HUES64 (cell line): ENCODE measurements around the gene FEN1.

Source experiments
- H3K27ac ChIP-seq: 2 replicates; pipeline ENCODE4 v1.7.0; 2013; ENCODE audit warnings: low read depth, low read length, inconsistent platforms
- H3K27me3 ChIP-seq: 2 replicates; pipeline ENCODE4 v1.6.1; 2013; ENCODE audit warnings: mild to moderate bottlenecking, low read length; ENCODE audit not compliant: insufficient read depth
- H3K36me3 ChIP-seq: 2 replicates; pipeline ENCODE4 v1.6.1; 2013; ENCODE audit warnings: mild to moderate bottlenecking, low read length; ENCODE audit not compliant: insufficient read depth
- H3K4me1 ChIP-seq: 2 replicates; pipeline ENCODE4 v1.6.1; 2013; ENCODE audit warnings: mild to moderate bottlenecking, low read length, moderate library complexity; ENCODE audit not compliant: insufficient read depth
- H3K4me3 ChIP-seq: 2 replicates; pipeline ENCODE4 v1.5.1; 2013; ENCODE audit warnings: mild to moderate bottlenecking, low read length, moderate library complexity
- H3K9ac ChIP-seq: 2 replicates; pipeline ENCODE4 v1.6.1; 2013; ENCODE audit warnings: mild to moderate bottlenecking, low read depth, low read length
- H3K9me3 ChIP-seq: 2 replicates; pipeline ENCODE4 v1.6.1; 2013; ENCODE audit warnings: low read depth, low read length; ENCODE audit not compliant: insufficient read depth
- WGBS: fragments of 150-250, 120-280 bp; methylation state at CpG from one replicate; pipeline ENCODE4 v1.1.7; 2013; ENCODE audit warnings: missing lambda C conversion rate; 5-methylcytosine and 5-hydroxymethylcytosine counted together

FEN1 gene

GRCh38 chr11:61750631-61751273, 42.0 kb upstream of the FEN1 start:
- peaks cover 30% of the 10 kb centered on the region for H3K27me3 ChIP-seq
- H3K4me1 ChIP-seq = peaks cover 21% of the 10 kb centered on the region
- H3K36me3 ChIP-seq = no peaks in the 10 kb centered on the region
- no peaks in the 10 kb centered on the region for H3K9me3 ChIP-seq
- no peak overlapping the region for H3K4me3 ChIP-seq
- WGBS = 92% methylated on average over 5 of the region's 5 CpGs
- no peak overlapping the region for H3K9ac ChIP-seq
- H3K27ac ChIP-seq = no peak overlapping the region

DNA sequence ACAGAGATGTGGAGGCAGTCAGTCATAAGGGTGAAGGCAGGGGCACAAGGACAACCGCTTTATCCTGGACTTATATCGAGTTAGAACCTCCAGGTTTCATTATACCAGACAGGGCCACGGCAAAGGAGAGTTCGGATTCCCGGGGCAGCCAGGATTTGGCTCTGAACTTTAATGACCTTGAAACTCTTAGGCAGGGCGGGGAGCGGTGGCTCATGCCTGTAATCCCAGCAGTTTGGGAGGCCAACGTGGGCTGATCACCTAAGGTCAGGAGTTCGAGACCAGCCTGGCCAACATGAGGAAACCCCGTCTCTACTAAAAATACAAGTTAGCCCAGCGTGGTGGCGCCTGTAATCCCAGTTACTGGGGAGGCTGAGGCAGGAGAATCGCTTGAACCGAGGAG, 41.3 kb upstream of the FEN1 start:
- no peak overlapping the region for H3K4me3 ChIP-seq
- no peaks in the 10 kb centered on the region for H3K36me3 ChIP-seq
- H3K27me3 ChIP-seq = peaks cover 30% of the 10 kb centered on the region
- WGBS = 93% methylated on average over 14 of the region's 14 CpGs
- H3K4me1 ChIP-seq = peaks cover 27% of the 10 kb centered on the region
- H3K9ac ChIP-seq = no peak overlapping the region
- H3K9me3 ChIP-seq = no peaks in the 10 kb centered on the region
- no peak overlapping the region for H3K27ac ChIP-seq

DNA sequence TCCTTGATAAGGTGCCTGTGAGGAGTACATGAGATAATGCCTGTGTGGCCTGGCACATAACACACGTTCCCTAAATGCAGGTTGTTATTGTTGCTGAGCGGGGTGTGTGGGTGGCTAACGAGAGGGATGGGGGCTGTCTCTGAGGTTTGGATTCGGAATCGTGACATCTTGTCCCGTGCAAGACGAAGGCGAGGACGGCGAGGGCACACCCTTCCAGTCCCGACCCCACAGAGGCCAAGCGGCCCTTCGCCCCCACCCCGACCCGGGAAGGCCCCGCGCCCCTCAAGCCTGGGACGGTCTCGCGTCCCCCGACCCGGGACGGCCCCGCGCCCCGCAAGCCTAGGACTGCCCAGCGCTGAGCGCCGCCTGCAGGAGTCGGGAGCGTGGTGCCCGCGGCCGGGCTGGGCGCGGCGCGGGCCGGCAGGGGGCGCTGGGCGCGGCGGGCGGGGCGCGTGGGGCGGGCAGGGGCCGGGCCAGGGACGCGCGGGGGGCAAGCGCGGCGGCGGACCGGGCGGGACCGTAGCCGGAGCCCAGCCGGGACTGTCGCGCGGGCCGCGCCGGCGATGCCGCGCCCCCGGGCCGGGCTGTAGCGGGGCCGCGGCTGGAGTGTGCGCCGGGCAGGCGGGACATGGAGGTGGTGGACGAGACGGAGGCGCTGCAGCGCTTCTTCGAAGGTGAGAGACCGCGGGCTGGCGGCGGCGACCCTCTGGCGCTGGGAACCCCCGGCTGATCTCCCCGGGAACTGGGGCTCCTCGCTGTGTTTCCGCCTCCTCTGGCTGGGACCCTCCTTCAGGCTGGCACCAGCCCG, 40.4 kb upstream of the FEN1 start, which contains the start of gene MYRF:
TSS of gene MYRF (plus strand) at position 520 of the 808 bp plus-strand sequence. CDS start at position 629, 109 bp downstream.
- peak within 1 kb of the TSS; percentile 71 for H3K9ac ChIP-seq
- no peak within 1 kb of the TSS for H3K27ac ChIP-seq
- H3K36me3 ChIP-seq = no peaks in the 10 kb centered on the region
- H3K4me1 ChIP-seq = peaks cover 32% of the 10 kb centered on the region
- H3K9me3 ChIP-seq = no peaks in the 10 kb centered on the region
- peaks cover 30% of the 10 kb centered on the region for H3K27me3 ChIP-seq
- peak within 1 kb of the TSS; percentile 74 for H3K4me3 ChIP-seq
- 5% methylated on average over 93 of the region's 93 CpGs for WGBS

GRCh38 chr11:61752925-61753521, 39.7 kb upstream of the FEN1 start:
- H3K27ac ChIP-seq = no peak overlapping the region
- H3K4me1 ChIP-seq = peaks cover 30% of the 10 kb centered on the region
- peak overlapping the region; percentile 71 for H3K9ac ChIP-seq
- H3K9me3 ChIP-seq = no peaks in the 10 kb centered on the region
- H3K36me3 ChIP-seq = no peaks in the 10 kb centered on the region
- H3K27me3 ChIP-seq = peaks cover 30% of the 10 kb centered on the region
- peak overlapping the region; percentile 74 for H3K4me3 ChIP-seq
- 37% methylated on average over 17 of the region's 17 CpGs for WGBS

- 81% methylated on average over 4 of the region's 5 CpGs for WGBS
- no peak overlapping the region for H3K27ac ChIP-seq
- H3K4me1 ChIP-seq = peaks cover 30% of the 10 kb centered on the region
- H3K9ac ChIP-seq = no peak overlapping the region
- H3K9me3 ChIP-seq = no peaks in the 10 kb centered on the region
- no peak overlapping the region for H3K4me3 ChIP-seq
- H3K36me3 ChIP-seq = no peaks in the 10 kb centered on the region
- peaks cover 30% of the 10 kb centered on the region for H3K27me3 ChIP-seq
These were observed 39.0 kb upstream of the FEN1 start for GRCh38 chr11:61753672-61754071.

GRCh38 chr11:61754534-61755482, 37.9 kb upstream of the FEN1 start:
- H3K4me3 ChIP-seq = no peak overlapping the region
- no peaks in the 10 kb centered on the region for H3K9me3 ChIP-seq
- peaks cover 30% of the 10 kb centered on the region for H3K27me3 ChIP-seq
- H3K27ac ChIP-seq = no peak overlapping the region
- no peaks in the 10 kb centered on the region for H3K36me3 ChIP-seq
- 81% methylated on average over 31 of the region's 31 CpGs for WGBS
- peaks cover 22% of the 10 kb centered on the region for H3K4me1 ChIP-seq
- H3K9ac ChIP-seq = no peak overlapping the region

DNA sequence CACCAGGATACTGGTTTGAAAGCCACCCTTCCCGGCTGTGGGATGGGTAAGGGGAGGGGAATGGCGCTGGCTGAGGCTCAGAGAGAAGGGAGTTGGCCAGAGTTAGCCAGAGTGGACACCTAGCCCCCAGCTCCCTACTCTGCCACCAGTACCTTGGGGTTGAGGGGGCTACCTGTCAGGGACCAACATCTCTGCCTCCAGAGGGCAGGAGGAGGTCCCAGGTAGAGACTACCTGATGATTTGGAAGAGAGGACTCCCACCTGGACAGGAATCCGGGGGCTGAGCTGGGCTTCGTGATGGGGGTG, 36.6 kb upstream of the FEN1 start:
- Histone ChIP-seq H3K27ac (no peak overlapping the region), H3K4me3 (no peak overlapping the region), H3K36me3 (no peaks in the 10 kb centered on the region), H3K9ac (no peak overlapping the region), H3K27me3 (peaks cover 27% of the 10 kb centered on the region), H3K4me1 (peaks cover 15% of the 10 kb centered on the region), H3K9me3 (no peaks in the 10 kb centered on the region)
- WGBS = 74% methylated on average over 4 of the region's 4 CpGs

DNA sequence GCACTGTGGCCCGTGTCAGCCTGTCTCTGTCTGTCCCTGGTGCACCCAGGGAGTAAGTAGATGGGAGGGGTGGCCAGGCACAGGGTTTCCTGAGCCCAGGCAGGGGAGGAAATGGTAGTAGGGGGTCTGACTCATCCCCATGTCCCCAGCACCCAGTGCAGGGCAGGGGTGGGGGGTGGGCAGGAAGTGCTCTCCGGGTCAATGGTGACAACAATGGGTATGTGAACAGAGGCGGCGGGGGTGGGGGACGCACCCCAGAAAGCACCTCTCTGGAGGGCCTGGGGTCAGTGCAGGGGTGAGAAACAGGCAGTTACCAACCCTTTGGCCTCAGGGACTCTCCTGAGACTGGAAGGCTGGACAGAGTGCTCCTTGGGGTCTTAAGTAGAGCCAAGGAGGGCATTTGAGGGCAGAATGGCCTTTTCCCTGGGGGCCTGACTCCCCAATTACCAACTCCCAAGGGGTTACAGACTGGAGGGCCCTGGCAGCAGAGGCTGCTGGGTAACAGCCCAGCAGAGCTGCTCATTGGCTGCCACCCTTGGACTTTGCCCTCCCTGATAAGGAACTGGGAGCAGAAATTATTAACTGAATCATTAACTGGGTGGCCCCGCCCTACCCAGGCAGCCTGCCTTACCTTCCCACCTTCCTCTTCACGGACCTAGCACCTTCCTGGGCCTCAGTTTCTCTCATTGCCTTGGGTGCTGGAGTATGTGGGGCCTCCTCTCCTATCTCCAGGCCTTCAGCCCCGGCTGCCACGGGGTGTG, 36.1 kb upstream of the FEN1 start:
- Histone ChIP-seq H3K9ac (no peak overlapping the region), H3K36me3 (no peaks in the 10 kb centered on the region), H3K9me3 (no peaks in the 10 kb centered on the region), H3K27ac (no peak overlapping the region), H3K4me1 (peaks cover 15% of the 10 kb centered on the region), H3K27me3 (peaks cover 23% of the 10 kb centered on the region), H3K4me3 (no peak overlapping the region)
- WGBS = 72% methylated on average over 9 of the region's 9 CpGs

GRCh38 chr11:61757213-61757862, 35.4 kb upstream of the FEN1 start:
- no peak overlapping the region for H3K4me3 ChIP-seq
- peaks cover 20% of the 10 kb centered on the region for H3K4me1 ChIP-seq
- H3K36me3 ChIP-seq = no peaks in the 10 kb centered on the region
- H3K9ac ChIP-seq = no peak overlapping the region
- WGBS = 96% methylated on average over 15 of the region's 15 CpGs
- H3K27me3 ChIP-seq = peaks cover 17% of the 10 kb centered on the region
- H3K9me3 ChIP-seq = no peaks in the 10 kb centered on the region
- H3K27ac ChIP-seq = no peak overlapping the region

DNA sequence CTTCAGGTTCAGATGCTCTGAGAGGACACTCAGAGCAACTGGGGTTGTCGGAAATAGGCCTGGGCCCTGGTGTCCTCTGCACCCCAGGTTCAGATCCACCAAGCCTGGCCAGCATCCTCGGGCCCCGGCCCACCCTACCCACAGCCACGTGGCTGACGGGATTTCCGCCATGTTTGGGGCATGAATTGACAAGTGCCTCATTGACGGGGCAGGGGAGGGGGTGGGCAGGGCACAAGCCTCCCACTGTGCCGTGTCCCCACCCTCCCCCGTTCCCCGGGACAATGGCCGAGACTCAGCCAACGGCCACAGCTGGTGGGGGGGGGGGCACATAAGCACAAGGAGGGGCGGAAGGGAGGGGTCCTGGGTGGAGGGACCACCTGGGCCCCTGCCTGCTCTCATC, 31.8 kb upstream of the FEN1 start:
- WGBS = 68% methylated on average over 12 of the region's 13 CpGs
- H3K4me1 ChIP-seq = peaks cover 14% of the 10 kb centered on the region; the same call in 1 of the 2 replicates
- no peak overlapping the region for H3K27ac ChIP-seq
- H3K27me3 ChIP-seq = no peaks in the 10 kb centered on the region
- no peak overlapping the region for H3K4me3 ChIP-seq
- H3K36me3 ChIP-seq = no peaks in the 10 kb centered on the region
- H3K9ac ChIP-seq = no peak overlapping the region
- H3K9me3 ChIP-seq = no peaks in the 10 kb centered on the region
